Peyer's patch (tissue), 4 donors: ENCODE data around the gene TMEM51.

Experiments used
- POLR2A ChIP-seq, 2 donors: fragments of 450-650 bp; IDR thresholded peaks; one replicate each; pipeline ENCODE4 v1.5.1; 2017; ENCODE audit warnings: antibody characterized with exemption in 2 of 2, mild to moderate bottlenecking in 2 of 2, moderate library complexity in 2 of 2
- TF ChIP-seq, protein P1 (sequence below), 6 experiments: fragments of 450-650 bp in 4 of 6; fragments of 200-600 bp in 2 of 6; sonication (generic) in 1 of 6; IDR thresholded peaks; one replicate each; pipeline ENCODE4 v1.5.1; 2017 to 2019; ENCODE audit warnings: antibody characterized with exemption in 6 of 6, mild to moderate bottlenecking in 3 of 6, moderate library complexity in 1 of 6

DNA sequence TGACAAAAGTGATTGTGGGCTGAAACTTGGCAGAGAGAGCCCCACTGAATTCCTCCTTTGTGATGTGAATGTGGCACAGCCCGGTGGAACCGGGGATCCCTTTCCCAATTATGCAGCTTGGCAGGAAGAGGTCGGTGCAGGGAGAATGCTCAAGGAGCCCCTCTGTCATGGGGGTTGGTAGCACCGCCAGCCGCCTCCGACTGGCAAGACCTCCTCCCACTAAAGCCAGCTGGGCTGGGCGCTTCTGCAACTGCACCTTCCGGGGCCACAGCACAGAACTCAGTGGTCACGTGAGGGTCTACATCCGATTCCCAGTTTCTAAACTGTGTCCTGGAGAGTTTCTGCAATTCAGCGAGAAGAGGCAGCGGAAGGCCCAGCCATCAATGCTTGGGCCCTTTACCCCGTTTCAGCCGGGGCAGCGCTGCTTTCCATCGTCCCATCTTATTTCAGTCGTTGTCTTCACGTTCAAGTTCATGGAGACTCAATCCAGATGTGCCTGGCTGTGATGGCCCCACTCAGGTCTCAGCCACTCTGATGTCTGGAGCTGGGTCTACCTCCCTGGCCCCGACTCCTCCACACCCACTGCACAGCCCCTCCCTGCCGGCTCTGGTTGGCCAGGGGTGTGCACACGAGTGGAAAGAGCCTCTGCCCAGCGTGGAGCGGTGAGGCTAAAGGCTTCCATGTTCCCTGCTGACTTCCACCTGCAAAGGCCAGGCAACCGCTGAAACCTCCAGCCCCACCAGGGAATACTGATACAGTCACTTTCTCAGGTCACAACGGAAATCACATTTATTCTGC is 53.7 kb downstream of the TMEM51 start:
- TF ChIP-seq, protein P1, sequence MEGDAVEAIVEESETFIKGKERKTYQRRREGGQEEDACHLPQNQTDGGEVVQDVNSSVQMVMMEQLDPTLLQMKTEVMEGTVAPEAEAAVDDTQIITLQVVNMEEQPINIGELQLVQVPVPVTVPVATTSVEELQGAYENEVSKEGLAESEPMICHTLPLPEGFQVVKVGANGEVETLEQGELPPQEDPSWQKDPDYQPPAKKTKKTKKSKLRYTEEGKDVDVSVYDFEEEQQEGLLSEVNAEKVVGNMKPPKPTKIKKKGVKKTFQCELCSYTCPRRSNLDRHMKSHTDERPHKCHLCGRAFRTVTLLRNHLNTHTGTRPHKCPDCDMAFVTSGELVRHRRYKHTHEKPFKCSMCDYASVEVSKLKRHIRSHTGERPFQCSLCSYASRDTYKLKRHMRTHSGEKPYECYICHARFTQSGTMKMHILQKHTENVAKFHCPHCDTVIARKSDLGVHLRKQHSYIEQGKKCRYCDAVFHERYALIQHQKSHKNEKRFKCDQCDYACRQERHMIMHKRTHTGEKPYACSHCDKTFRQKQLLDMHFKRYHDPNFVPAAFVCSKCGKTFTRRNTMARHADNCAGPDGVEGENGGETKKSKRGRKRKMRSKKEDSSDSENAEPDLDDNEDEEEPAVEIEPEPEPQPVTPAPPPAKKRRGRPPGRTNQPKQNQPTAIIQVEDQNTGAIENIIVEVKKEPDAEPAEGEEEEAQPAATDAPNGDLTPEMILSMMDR (IDR thresholded peaks at IDR 0.05): no peak
- TF ChIP-seq POLR2A (IDR thresholded peaks at IDR 0.05): no peak
